Mesothelial cell of epicardium (in vitro differentiated cells): Measurements from ENCODE around the gene MACO1. TPM values are rescaled to one million over a fixed set of nuclear protein-coding genes. Genes with fewer than 3 reads are reported as not detected.
A peak's percentile ranks its signal among the peaks of the same experiment; 100 is the strongest.
"Not testable (repeated sequence)": the region's sequence is repeated elsewhere in the genome, so short reads cannot be mapped to it uniquely, and the experiment has no call there.

ENCODE experiments used
- DNase-seq, 2 experiments: peaks; one replicate each; pipeline ENCODE4 v3.0.0; 2021; ENCODE audit warnings: low spot score in 2 of 2; ENCODE audit not compliant: unreplicated experiment in 2 of 2
- H3K27ac Mint-ChIP-seq: 2 replicates; pipeline ENCODE4 v1.8.0; 2021; ENCODE audit warnings: mixed read lengths
- H3K27me3 Mint-ChIP-seq: 2 replicates; pipeline ENCODE4 v1.8.0; 2021; ENCODE audit warnings: low read depth, mixed read lengths
- H3K36me3 Mint-ChIP-seq: 2 replicates; pipeline ENCODE4 v1.8.0; 2021; ENCODE audit warnings: mixed read lengths
- H3K4me1 Mint-ChIP-seq: 2 replicates; pipeline ENCODE4 v1.8.0; 2021; ENCODE audit warnings: mixed read lengths
- H3K4me3 Mint-ChIP-seq: 2 replicates; pipeline ENCODE4 v1.8.0; 2021; ENCODE audit warnings: mild to moderate bottlenecking, moderate library complexity, mixed read lengths
- H3K9me3 Mint-ChIP-seq: 2 replicates; pipeline ENCODE4 v1.8.0; 2021; ENCODE audit warnings: mixed read lengths
- total RNA-seq: library from RNA; stranded (reverse); gene quantifications from 3 replicates; pipeline ENCODE4 v1.2.1, GENCODE V29; 2021
- TF ChIP-seq, protein P1 (sequence below): fragments of 200-600 bp; sonication (generic); IDR thresholded peaks from one replicate; pipeline ENCODE4 v1.5.0; 2021; ENCODE audit warnings: antibody characterized with exemption; ENCODE audit not compliant: unreplicated experiment

Gene MACO1
- total RNA-seq, 1 donor from 2014 or later, result 26.9 TPM

DNA sequence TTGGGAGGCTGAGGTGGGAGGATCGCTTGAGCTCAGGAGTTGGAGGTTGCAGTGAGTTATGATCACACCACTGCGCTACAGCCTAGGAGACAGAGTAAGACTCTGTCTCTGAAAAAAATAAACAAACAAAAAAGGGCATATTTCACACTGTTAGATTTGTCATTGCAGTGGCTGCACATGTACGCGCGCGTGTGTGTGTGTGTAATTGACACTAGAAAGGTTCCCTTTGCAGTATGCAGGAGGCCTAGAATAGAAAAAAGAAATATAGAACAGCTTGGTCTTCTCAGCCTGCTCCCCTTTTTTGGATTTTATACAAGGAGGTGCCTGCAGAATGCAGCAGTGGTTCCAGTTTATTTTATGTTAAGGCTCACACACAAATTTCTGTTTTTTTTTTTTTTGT is 8.6 kb downstream of the MACO1 start:
- no peak for DNase-seq
- peaks cover 43% of the 10 kb centered on the region for H3K4me1 Mint-ChIP-seq
- peaks cover 1% of the 10 kb centered on the region for H3K36me3 Mint-ChIP-seq
- no peaks in the 10 kb centered on the region for H3K27me3 Mint-ChIP-seq
- H3K4me3 Mint-ChIP-seq, result no peak overlapping the region
- H3K9me3 Mint-ChIP-seq, result no peaks in the 10 kb centered on the region
- TF ChIP-seq, protein P1, sequence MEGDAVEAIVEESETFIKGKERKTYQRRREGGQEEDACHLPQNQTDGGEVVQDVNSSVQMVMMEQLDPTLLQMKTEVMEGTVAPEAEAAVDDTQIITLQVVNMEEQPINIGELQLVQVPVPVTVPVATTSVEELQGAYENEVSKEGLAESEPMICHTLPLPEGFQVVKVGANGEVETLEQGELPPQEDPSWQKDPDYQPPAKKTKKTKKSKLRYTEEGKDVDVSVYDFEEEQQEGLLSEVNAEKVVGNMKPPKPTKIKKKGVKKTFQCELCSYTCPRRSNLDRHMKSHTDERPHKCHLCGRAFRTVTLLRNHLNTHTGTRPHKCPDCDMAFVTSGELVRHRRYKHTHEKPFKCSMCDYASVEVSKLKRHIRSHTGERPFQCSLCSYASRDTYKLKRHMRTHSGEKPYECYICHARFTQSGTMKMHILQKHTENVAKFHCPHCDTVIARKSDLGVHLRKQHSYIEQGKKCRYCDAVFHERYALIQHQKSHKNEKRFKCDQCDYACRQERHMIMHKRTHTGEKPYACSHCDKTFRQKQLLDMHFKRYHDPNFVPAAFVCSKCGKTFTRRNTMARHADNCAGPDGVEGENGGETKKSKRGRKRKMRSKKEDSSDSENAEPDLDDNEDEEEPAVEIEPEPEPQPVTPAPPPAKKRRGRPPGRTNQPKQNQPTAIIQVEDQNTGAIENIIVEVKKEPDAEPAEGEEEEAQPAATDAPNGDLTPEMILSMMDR, result no peak
- no peak overlapping the region for H3K27ac Mint-ChIP-seq

DNA sequence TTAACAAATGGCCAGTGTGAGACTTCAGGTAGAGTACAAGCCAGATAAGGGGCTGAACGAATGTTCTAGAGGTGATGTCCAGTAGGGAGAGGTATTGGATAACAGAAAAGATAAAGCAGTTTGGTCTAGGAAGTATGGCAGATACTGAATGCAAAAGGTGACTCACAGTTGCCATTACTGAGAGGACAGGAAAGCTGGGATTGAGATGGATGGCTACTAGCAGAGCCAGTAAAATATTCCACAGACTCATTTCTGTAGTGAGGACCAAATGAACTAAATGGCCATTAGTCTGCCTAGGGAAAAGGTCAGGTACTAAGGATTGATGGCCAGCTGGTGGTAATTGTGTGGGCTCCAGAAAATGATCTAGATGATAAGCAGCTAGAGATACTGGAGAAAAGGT is 11.5 kb downstream of the MACO1 start:
- H3K27ac Mint-ChIP-seq, result peak overlapping the region; percentile 14
- H3K4me1 Mint-ChIP-seq, result peaks cover 32% of the 10 kb centered on the region
- H3K9me3 Mint-ChIP-seq, result no peaks in the 10 kb centered on the region
- DNase-seq, result no peak
- no peaks in the 10 kb centered on the region for H3K27me3 Mint-ChIP-seq
- TF ChIP-seq, protein P1, result no peak
- no peak overlapping the region for H3K4me3 Mint-ChIP-seq
- H3K36me3 Mint-ChIP-seq, result peaks cover 1% of the 10 kb centered on the region

DNA sequence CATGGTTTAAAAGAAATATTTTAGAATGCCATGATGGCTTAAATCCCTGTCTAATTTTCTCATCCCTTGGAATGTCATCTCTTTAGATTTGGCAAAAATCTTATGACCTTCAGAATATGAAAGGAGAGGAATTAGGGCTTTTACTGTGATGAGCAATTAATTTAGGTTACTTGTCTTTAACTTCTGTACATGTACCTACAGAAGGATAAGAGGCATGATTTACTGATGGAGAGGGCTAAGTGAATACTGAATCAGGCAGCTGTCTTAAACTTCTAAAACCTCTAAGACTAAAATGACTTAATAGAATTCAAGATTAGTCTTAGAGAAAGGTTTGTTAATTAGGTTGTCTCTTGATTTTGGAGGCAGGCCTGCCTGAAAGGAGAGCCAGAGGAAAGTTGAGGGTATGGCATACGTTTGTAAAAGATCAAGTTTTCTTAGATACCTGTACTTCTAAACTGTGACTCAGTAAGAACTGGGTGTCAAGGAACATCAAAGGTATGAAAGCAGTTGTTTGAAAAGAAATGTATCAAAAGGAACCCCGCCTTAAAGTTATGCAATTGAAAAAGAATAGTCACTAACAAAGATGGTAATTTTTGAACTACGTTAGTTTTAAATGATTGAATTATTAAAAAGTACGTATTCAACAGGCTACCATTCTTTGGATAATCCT is 12.5 kb downstream of the MACO1 start:
- Mint-ChIP-seq H3K9me3 (no peaks in the 10 kb centered on the region), H3K4me1 (peaks cover 36% of the 10 kb centered on the region), H3K36me3 (peaks cover 6% of the 10 kb centered on the region), H3K27ac (peak overlapping the region; percentile 30), H3K27me3 (no peaks in the 10 kb centered on the region), H3K4me3 (no peak overlapping the region)
- TF ChIP-seq, protein P1, result no peak
- DNase-seq, result no peak

DNA sequence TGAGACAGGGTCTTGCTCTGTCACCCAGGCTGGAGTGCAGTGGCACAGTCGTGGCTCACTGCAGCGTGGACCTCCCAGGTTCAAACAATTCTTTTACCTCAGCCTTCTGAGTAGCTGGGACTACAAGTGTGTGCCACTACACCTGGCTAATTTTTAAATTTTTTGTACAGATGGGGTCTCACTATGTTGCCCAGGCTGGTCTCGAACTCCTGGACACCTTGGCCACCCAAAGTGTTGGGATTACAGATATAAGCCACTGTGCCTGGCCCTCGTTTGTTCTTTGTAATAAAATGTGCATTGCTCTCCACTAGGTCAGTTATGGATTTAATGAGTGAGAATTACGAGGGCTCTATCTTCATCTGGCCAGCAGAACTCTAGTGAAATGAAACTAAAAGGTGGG is 13.9 kb downstream of the MACO1 start:
- not testable (repeated sequence) for DNase-seq, H3K4me3 Mint-ChIP-seq, H3K27me3 Mint-ChIP-seq, H3K36me3 Mint-ChIP-seq, H3K9me3 Mint-ChIP-seq, H3K27ac Mint-ChIP-seq
- H3K4me1 Mint-ChIP-seq, result peaks cover 36% of the 10 kb centered on the region

DNA sequence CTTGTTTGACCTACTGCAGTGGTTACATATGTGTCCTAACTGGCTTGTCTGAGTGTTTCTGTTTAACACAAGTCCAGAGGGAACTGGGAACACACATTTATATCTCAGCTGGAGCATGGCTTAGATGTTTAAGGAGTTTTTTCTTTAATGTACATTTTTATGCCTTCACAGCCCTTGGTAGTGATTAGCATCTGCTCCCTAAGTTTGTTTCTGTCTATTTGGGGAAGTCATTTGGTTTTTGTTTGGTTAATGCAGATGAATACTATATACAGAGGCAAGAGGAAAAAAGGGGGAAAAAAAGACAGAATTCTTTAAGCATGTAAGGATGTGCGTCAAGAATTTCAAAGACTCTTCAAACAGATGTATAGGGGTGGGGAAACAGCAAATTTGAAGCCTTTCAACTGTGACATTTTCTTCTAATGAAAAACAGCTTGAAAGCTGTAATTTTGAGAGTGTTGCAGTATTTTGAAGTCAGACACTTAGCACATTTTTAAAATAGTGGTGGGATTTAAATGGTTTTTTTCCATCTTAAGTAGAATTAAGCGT is 15.4 kb downstream of the MACO1 start:
- Mint-ChIP-seq H3K27me3 (no peaks in the 10 kb centered on the region), H3K36me3 (peaks cover 8% of the 10 kb centered on the region), H3K4me1 (peaks cover 36% of the 10 kb centered on the region), H3K4me3 (no peak overlapping the region), H3K27ac (peak overlapping the region; percentile 7), H3K9me3 (no peaks in the 10 kb centered on the region)
- TF ChIP-seq, protein P1, result no peak
- DNase-seq, result no peak

DNA sequence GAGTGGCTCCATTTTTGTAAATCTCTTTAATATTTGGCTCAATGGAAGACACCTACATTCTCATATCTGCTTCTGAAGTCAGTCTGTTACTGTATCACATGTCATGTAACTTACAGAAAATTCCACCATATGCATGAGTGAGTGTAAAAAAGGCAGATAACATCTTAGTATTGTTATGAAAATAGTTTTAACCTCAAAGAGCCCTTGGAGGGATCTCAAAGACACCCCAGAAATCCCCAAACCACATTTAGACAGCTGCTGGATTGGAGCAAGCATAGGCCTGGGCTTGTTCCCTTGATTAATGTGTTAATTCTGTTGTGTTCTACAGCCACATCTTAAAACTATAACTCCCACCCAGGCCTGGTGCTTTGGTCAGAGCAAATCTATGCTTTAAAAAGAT is 16.9 kb downstream of the MACO1 start:
- no peak for DNase-seq
- H3K27ac Mint-ChIP-seq, result no peak overlapping the region

More for the DNA sequence above, 16.9 kb downstream of the MACO1 start:
- Mint-ChIP-seq H3K36me3 (peaks cover 11% of the 10 kb centered on the region), H3K4me3 (no peak overlapping the region), H3K4me1 (peaks cover 25% of the 10 kb centered on the region), H3K27me3 (no peaks in the 10 kb centered on the region), H3K9me3 (no peaks in the 10 kb centered on the region)
- TF ChIP-seq, protein P1, result no peak
